CD4-positive, alpha-beta T cell treated with Interleukin-15 for 4 hours (primary cell): ENCODE results near the gene MAP1LC3B2.

Source experiments
- DNase-seq: peaks from one replicate; pipeline ENCODE4 v3.0.0-alpha.2; 2020; ENCODE audit warnings: low spot score

Gene MAP1LC3B2

DNA sequence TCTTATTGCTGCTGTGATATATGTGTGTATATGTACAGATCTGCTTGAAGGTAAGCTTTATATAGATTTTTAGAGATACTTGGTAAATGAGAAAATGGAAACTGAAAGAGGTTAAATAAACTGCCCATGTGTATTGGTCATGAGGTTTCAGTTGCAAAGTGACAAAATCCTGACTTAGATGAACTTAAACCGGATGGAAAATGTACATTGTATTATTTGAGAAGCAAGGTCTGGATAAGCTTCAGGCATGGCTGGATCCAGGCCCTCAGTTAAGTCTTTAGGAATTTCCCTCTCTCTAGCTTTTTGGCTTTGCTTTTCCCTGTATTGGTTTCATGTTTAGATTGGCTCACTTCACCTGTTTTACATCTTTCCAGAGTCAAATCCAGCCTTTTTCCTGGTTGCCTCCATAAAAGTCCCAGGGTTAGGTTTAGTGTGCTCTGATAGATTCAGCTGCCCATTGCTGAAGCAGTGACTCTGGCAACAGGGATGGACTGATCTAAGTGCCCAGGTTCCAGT is 21.0 kb upstream of the MAP1LC3B2 start:
- DNase-seq, result no peak

DNA sequence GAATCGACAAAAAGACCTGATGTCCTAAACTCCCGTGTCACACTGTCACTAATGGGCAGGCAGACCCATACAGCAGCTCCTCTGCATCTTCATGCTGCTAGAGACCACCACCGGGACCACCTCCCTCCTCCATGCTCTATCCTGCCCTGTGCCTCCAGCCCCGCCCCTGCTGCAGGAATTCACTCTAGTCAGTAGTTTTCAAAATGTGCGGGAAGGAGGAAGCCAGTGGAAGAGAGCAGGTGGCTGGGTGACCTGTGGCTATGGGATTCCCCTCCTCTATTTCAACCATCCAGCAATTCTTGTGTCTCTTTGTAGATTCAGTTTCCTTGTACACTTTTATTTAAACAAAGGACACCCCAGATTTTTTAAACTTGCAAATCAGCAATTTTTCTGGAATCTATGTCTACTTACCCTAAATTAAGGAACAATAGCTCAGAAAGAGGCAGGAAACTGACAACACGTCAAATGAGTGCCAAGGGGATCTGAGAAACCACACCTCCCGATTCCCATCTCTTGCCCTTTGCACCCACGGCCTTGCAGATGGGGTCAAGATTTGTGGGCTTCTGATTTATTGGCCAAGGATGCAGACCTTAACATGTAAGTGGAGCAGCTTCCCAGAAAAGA is 20.4 kb upstream of the MAP1LC3B2 start:
- DNase-seq, result no peak

DNA sequence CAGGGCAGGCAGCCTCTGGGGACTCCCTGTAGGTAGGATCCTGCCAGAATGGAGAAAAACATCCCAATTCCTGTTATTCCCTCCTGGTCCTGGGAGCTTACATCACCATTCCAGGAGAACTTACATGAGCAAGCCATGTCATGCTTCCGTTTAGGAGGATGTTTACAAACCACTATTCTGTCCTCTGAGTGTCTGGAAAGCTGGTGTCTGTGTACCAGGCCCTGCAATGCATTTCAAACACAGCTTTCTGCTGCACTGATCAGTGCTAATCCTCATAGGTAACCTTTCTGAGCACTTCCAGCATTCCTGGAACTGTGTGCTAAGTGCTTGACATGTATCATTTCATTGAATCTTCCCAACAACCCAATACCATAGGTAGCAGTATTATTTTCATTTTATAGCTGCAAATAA is 19.8 kb upstream of the MAP1LC3B2 start:
- no peak for DNase-seq

DNA sequence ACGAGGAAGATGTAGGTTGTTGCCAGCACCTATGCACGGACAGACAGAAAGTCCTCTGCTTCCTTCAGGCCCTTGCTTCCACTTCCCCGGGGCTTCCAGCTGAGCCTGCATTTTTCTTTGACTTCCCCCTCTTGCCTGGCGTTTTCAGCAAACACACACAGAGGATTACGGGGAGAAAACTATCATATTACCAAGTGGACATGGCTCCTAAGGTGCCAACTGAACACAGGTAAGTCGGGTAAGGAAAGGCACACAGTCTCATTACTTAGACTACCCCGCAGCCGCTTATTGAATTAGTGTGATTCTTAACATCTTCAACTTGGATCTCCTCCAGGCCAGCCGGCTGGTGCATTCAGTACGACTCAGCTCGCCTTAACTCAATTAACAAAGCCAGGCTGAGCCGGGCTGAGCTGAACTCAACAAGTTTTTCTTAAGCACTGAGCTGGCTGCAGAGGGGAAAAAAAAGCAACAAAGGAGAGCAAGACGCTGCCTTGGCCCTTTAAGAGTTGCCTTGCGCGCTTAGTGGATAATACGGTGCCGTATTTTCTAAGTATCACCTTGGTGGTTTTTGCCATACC is 19.2 kb upstream of the MAP1LC3B2 start:
- no peak for DNase-seq

DNA sequence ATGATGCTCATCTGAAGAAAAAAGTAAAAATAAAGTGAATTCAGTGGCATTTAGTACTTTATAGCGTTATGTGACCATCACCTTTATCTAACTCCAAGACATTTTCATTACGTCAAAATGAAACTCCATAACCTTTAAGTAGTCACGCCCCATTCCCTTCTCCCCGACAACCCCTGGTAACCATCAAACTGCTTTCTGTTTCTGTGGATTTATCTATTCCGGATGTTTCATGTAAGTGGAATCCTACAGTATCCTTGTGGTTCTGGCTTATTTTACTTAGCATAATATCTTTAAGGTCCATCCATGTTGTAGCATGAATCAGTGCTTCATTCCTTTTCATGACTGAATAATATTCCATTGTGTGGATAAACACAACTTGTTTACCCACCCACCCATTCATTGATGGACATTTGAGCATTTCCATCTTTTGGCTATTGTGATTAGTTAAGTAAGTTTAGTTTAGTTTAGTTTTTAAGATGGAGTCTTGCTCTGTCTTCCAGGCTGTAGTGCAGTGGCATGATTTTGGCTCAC is 18.5 kb upstream of the MAP1LC3B2 start:
- DNase-seq, result no peak

DNA sequence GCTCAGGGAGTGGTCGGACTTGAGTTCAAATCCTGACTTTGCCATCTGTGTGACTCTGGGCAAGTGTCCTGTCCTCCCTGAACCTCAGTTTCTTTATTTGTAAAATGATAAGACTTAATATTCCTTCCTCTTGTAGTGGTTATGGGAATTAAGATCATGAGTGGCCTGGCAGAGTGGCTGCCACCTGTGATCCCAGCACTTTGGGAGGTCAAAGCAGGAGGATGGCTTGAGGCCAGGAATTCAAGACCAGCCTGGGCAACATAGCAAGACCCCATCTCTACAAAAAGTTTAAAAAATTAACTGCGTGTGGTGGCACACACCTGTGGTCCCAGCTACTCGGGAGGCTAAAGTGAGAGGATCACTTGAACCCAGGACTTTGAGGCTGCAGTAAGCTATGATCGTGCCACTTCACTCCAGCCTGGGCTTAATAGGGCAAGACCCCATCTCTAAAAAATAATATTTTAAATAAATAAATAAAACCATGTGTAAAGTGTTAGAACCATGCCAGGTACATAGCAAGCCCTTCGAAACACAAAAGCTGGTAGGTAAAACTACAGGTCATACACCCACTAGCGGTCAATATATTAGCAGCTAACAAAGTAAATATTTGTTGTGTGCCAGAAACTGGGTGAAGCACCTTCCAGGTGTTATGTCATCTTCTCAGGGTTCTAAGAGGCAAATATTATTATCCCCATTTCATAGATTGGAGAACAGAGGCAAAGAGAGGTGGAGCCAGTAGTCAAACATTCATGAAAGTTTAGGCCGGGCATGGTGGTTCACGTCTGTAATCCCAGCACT is 17.4 kb upstream of the MAP1LC3B2 start:
- no peak for DNase-seq

DNA sequence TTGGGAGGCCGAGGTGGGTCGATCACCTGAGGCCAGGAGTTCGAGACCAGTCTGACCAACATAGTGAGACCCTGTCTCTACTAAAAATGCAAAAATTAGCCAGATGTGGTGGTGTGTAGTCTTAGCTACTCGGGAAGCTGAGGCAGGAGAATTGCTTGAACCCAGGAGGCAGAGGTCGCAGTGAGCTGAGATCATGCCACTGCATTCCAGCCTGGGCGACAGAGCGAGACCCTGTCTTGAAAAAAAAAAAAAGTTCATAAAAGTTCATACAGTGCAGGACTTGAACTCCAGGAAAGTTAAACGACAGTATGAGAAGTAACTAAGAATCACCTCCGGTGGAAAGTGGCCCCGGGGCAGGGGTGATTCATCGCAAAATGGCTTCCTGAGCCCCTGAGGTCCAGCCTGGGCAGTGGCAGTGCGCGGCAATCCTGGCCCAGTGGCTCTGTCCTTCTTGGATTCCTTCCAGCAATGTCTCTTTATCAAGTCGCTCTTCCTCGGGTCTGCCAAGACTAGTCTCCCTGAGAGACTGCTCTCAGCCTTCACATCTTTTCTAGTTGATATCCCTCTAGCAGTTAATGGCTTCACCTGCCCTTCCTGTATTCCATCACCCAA is 16.7 kb upstream of the MAP1LC3B2 start:
- DNase-seq, result no peak

DNA sequence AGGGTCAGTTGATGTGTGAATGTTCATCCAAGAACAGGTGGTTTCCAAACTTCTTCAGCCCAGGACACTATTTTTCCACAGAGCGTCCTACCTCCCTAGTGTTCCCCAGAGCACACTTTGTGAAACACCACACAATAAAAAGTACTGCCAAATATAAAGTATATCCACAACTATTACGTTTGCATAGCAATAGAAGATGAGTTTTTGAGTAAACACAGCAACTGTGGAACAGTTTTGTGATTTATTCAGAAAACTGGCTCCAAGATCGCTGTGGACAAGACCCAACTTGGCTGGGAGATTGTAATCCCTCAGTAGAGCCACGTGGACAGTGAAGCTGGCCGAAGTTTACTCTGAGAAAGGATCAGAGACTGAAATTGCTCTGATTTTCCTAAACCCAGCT is 14.5 kb upstream of the MAP1LC3B2 start:
- DNase-seq, result no peak

DNA sequence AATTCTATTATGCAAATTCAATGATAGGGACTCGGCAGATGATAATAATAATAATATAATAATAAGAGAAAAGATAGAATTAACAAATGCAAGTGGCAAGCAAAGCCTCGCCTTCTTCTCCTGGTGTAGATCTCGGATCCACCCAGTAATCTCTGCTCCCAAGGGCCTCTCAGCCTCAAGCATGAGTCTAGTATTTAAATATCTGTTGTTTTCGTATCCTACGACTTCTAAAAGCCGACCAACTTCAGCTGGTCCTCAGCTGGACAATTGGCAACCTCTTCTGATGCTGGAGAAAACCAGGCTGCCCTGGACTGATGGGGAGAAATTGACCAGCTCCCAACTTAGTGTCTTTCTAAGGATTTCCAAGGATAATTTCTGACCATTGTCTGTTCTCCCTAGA is 14.0 kb upstream of the MAP1LC3B2 start:
- no peak for DNase-seq

DNA sequence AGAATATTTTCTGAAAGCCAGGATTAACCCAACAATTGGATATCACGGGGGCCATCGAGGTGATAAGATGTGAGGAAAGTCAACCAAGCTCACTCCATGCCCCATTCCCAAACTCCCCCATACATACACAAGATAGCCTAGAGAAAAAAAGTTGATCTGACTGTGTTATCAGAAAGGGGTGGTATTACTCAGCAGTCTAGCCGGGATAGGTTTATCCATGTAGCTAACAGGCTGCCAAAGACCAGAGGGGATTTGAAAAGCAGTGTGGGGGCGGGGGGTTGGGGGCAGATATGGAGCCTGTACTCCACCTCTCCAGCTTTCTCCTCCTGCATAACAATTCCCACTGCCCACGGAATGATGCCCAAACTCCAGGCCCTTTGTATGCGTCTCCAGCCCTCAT is 13.2 kb upstream of the MAP1LC3B2 start:
- DNase-seq, result no peak

DNA sequence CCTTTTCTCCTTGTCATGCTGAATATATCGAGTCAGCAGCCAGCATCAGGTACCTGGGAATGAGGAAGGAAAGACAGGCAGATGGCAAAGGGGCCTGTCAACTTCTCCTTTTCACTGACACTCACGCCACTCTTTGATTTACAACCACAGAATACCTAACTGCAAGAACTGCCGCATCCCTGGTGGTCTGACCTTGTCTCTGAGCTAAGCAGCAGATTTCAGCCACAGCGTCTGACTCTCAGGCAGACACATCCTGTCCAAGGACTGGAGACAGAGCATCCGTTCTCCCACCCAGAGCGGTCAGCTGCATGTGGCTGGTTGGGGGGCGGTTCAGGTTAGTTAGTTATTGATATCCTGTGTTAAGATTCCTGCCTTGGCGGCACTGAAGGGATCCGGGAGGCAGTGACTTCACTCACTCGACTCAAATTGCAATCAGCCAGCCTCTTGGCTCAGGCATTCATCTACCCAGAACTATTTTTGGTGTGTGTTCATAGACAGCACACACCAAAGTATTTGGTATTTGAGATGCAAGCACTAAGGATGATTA is 11.2 kb upstream of the MAP1LC3B2 start:
- DNase-seq, result no peak

DNA sequence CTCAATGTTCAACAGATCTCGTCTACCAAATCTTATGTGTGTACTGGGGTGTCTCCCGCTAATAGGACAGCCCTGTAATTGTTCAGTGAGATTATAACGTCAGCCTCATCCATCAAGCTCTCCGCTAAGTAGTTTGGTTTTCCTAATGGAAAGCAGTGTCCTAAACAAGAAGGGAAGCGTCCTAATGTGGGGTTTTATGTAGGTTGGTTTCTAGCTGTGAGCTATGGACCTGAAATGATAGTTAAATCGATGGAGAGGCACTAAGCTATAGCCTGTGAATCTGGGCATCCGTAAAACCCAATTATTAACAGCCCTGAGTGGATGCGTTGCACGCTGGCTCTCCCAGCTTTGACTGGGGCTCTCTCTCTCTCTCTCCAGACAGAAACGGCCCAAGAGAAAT is 9.2 kb upstream of the MAP1LC3B2 start:
- DNase-seq, result no peak

DNA sequence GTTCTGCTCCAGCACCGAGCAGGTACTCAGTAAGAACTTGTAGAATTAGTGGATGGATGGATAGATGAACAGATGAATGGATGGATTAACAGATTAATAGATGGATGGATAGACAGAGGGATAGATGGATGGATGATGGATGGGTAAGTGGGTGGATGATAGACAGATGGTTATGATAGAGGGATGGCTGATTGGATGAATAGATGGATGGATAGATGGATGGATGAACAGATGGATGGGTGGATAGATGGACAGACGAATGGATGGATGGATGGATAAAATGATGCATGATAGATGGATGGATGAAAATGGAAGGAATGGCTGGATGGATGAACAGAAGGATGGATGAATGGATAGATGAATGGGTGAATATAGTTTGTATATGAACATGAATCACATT is 8.0 kb upstream of the MAP1LC3B2 start:
- DNase-seq, result no peak

DNA sequence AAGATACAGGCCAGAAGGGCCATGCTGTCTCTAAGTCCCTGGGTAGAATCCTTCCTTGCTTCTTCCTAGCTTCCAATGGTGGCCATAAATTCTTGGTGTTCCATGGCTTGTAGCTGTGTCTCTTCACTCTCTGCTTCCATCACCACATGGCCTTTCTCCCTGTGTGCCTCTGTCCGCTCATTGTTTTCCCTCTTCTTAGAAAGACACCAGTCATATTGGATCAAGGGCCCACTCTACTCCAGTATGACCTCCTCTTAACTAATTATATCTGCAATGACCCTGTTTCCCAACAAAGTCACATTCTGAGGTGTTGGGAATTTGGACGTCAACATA is 7.6 kb upstream of the MAP1LC3B2 start:
- no peak for DNase-seq

DNA sequence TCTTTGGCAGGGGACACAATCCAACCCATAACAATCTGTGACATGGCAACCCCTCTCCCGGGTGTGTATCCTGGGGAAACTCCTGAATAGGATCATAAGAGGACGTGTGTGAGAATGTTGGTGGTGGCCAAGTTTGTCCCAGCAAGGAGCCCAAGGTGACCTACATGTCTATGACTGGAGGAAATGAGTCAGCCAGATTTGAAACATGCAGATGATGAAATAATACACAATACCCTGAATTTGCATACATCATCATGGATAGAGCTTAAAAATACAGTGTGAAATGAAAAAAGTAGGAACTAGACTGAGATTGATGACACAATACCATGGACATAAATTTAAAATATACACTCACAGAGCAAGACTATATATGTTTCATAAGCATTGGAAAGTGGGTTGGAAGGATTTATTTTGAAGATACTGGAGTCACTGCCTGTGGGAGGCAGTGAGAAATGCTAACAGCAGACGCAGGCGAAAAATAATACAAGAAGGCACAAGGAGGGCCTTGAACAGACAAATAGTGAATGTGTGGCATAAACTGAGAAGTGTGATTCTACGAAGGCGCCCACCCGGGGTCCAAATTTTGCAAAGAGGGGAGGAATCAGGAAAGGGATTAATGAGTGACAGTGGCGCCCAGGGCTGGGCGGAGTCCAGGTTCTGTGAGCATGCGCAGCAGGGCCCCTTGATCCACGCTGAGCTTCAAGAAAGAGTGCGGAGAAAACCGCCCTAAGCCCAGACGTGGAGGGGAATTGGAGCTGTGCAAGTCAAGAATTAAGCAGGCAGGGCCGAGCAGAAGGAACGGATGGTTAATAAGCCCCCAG is 7.0 kb upstream of the MAP1LC3B2 start:
- no peak for DNase-seq

DNA sequence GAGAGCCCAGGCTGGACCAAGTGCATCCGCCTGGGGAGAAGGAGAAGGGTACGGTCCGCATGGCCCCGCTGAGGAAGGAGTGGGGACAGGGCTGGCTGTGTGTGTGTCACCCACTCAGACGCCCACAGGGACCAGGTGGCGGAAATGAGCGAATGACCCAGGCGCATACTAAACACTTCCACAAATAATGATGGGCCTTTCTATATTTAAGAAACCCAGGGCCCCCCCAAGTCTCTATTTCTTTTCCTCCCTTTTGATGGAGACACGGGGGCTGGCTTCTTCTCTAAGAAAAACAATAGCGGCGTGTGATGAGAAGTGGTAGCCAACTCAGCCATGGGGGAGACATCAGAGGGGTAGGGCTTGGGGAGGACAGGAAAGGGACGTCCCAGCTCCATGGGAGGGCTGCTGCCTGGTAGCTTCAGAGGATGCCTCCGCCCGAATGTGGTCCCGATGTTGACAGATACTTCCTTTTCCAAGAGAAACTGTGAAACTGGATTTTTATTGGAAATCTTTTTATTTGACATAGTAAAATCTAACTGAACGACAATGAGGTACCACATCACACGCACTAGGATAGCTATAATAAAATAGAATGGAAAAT is 6.3 kb upstream of the MAP1LC3B2 start:
- no peak for DNase-seq

DNA sequence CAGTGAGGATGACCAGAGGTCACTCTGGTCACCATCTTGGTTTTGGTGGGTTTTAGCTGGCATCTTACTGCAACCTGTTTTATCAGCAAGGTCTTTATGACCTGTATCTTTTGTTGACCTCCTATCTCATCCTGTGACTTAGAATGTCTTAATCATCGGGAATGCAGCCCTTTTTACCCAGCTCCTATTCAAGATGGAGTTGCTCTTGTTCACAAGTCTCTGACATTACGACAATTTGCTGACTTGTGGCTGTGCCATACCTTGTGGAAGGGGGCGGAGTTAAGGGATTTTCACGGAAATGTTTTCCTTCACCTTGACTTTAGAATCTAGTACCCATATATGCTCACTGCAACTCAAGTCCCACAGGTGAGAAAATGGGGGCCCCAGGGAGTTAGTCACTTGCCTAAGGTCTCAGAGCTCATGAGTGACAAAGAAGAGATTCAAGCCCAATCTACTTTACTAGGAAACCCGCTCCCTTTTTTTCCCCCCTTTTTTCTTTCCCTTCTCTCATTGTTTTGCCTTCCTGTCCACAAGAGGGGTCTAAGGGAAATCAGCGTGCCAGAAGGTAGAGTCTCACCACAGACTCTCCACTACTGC is 2.7 kb upstream of the MAP1LC3B2 start:
- no peak for DNase-seq

DNA sequence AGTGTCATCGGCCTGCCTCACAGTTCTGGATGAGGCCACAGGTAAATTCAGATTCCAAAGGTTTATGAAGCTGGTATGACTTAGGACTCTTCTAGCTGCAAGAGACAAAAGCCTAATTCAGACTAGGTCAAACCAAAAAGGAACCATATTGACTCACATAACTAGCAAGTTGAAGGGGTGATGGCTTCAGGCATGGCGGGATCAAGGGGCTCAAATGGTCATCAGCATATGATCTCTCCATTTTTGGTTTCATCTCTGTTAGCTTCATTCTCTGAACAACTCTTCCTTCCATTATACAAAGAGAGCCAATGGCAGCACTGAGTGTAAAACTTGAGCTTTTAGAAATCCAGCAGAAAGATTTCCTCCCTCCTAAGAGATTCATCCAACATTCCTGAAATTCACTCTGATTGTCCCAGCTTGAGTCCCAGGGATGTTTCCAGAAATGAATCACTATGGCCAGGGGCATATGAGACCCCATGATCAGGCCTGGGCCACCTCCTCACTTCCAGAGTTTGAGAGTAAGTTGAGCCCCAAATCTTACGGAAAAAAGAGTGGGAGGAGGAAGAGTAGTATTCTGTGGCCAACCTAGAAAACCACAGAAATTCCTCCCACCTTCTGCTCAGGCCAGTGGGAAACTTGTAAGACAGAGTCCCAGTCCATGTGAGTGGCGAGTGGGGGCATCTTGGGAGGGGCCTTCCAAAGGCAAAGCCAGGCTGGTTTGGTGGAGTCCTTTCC is 2.0 kb upstream of the MAP1LC3B2 start:
- DNase-seq, result no peak

DNA sequence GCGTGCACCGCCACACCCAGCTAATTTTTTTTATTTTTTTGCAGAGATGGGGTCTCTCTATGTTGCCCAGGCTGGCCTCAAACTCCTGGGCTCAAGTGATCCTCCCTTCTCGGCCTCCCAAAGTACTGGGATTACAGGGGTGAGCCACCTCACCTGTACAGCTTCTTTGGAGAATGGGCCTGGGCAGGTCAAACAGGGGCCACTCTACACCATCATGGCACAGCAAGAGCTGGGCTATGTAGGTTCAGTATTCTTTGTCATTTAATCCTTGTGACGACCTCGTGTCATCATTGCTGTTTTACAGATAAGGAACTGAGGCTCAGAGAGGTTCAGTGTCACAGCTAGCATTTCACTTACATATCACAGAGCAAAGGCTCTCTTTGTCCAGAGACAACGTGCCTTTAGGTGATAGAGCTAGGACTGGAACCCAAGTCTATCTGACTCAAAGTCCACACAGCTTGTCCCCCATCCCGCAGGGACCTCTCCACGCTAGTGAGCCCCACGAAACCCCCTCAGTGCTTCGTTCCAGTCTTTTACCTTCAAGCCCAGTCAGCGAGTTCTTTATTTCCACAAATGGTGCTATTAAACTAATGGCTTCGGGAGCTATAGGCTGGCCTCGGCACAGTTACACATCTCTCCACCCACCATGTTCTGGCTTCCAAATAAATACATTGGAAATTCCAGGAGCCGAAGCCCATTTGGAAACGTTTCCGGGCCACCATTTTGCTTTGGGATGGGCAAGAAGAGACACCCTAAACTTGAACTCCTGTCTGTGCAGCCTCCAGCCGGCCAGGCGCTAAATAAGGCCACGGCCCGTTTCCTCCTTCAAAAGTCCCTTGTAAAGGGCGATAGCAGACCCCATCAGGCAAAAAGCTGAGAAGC is 660 bp upstream of the MAP1LC3B2 start:
- DNase-seq, result no peak
